NCI-H128 (cell line): ENCODE measurements around the gene KCNG2.

ENCODE experiments used
- DNase-seq: peaks from one replicate; lab custom pipeline; 2025; ENCODE audit not compliant: unreplicated experiment; lab: John Stamatoyannopoulos, UW

Gene KCNG2

DNA sequence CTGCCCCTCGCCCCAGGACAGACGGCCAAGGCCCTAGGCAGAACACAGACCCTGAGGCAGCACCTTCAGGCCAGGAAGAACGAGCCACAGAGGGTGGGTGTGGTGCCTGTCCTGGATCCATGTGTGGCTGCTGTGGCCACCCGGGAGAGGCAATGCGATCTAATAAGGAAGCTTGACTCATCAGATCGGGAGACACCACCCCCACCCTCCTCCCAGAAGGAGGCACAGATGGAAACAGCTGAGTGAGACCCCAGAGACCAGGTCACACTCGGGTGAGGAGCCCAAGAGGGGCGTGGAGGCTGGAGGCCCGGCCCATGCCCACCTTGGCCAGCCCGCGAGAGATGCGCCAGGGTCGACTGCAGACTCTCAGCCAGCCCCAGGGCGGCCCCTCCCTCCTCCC is 20.3 kb downstream of the KCNG2 start:
- DNase-seq = no peak

DNA sequence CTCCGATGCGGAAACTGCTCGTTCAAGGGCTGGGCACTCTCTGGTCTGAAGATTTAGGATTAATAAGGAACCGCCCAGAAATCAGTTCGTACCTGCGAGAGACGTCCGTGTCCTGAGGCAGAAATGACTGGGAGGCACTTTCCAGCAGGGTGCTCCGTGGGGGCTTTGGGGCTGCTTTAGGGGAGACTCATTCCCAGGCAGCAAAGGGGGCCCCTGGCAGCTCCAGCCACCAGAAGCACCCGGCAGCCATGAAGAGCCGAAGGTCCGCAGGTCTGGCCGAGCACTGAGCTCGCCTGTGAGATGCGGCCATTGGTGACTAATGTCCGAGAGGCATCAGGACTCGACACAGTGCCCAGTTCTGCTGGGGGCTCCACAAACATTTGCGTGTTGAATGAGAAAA is 20.9 kb downstream of the KCNG2 start:
- no peak for DNase-seq

- DNase-seq = no peak
These were observed 21.6 kb downstream of the KCNG2 start for GRCh38 chr18:79819064-79819967.

- no peak for DNase-seq
These were observed 22.2 kb downstream of the KCNG2 start for GRCh38 chr18:79819968-79820351.

GRCh38 chr18:79823120-79823519 is 25.4 kb downstream of the KCNG2 start:
- DNase-seq = no peak

DNA sequence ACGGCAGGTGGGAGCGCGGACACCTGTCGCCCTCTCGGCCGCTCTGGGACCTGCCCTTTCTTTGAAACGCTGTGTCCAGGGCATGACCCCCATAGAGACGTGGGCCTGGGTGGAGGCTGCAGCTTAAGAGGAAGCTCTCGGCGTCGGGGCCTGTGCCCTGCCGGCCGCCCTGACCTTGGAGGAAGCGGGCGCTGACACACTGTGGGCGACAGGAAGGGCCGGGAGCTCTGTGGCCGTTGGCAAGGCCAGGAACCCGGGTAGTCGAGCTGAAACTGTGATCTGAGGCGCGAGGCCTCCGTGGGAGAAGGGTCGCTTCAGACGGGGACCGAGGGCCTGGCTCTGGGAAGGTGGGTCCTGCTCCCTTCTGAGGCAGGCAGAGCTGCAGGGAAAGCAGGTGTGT is 28.2 kb downstream of the KCNG2 start:
- no peak for DNase-seq

GRCh38 chr18:79826966-79827365 is 29.2 kb downstream of the KCNG2 start:
- DNase-seq = no peak

DNA sequence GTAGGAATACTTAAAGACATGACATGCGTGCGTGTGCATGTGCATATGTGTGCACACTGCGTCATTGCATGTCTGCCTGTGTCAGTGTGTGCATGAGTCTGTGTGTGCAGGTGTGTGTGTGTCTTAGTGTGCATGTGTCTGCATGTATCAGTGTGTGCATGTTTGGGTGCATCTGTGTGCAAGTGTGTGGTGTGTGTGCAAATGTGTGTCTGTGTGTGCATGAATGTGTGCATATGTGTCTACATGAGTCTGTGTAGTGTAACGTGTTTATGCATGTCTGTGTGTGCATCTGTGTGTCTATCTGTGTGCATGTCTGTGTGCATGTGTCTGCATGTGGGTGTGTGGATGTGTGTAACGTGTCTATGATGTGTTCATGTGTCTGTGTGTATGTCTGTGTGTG is 30.5 kb downstream of the KCNG2 start:
- no peak for DNase-seq

GRCh38 chr18:79829136-79829854 is 31.6 kb downstream of the KCNG2 start:
- DNase-seq = no peak

DNA sequence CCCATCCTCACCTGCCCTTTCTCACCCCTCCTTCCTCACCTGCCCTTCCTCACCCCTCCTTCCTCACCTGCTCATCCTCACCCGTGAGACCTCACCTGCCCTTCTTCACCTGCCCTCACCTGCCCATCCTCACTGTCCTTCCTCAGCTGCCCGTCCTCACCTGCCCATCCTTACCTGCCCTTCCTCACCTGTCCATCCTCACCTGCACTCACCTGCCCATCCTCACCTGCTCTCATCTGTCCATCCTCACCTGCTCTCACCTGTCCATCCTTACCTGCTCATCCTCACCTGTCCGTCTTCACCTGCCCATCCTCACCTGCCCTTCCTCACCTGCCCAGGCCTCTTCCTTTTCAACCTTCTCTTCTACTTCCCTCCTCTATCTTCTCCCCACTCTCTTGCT is 34.4 kb downstream of the KCNG2 start:
- DNase-seq = no peak

DNA sequence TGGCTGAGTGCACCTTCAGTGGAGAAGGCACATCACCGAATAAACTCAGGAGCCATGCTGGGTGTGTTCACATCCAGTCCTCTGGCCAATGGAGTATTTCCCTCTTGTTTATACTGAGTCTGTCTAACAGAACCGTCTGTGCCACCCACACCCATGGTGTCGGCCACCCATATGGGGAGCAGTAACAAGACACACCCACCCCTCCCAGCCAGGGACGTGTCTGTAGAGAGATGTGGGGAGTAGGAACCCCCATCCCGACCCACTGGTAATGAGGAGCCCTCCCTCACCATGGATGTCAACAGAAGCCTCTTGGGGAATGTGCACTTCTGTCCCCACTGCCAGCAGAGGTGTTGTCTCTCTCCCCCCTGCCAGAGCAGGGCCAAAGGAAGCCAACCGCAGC is 37.1 kb downstream of the KCNG2 start:
- DNase-seq = no peak

GRCh38 chr18:79841936-79842335 is 44.2 kb downstream of the KCNG2 start:
- no peak for DNase-seq

GRCh38 chr18:79844999-79845563 is 47.3 kb downstream of the KCNG2 start:
- no peak for DNase-seq

GRCh38 chr18:79846936-79847557 is 49.3 kb downstream of the KCNG2 start:
- DNase-seq = no peak

GRCh38 chr18:79847606-79848293 is 50.0 kb downstream of the KCNG2 start:
- DNase-seq = no peak

DNA sequence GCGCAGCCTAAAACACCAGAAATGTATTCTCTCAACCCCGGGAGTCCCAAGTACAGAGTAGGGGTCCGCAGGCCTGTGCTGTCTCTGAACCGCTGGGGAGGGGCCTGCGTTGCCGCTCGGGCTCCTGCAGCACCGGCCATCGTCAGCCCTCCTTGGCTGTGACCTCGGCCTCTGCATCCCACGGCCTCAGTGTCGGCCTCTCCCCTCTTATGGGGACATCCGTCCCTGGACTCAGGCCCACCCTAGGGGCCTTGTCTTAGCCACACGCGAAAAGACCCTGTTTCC is 50.5 kb downstream of the KCNG2 start:
- no peak for DNase-seq

- no peak for DNase-seq
These were observed 51.0 kb downstream of the KCNG2 start for GRCh38 chr18:79848579-79849327.

GRCh38 chr18:79849328-79850207 is 51.8 kb downstream of the KCNG2 start:
- DNase-seq = no peak

DNA sequence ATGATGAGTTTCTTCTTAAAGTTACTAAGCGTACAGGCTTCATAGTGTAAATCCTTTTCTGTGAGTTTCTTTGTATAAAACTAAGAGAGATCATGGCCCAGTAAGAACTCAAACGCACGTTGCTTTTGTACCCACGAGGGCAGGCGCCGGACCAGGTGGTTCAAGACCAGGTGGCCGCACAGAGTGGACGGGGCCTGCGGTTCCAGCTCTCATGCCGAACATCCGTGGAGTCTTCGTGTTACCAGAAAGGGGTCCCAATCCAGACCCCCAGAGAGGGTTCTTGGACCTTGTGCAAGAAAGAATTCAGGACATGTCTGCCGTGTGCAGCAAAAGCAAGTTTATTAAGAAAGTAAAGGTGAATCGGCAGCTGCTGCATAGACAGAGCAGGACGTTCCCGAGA is 53.0 kb downstream of the KCNG2 start:
- DNase-seq = no peak

DNA sequence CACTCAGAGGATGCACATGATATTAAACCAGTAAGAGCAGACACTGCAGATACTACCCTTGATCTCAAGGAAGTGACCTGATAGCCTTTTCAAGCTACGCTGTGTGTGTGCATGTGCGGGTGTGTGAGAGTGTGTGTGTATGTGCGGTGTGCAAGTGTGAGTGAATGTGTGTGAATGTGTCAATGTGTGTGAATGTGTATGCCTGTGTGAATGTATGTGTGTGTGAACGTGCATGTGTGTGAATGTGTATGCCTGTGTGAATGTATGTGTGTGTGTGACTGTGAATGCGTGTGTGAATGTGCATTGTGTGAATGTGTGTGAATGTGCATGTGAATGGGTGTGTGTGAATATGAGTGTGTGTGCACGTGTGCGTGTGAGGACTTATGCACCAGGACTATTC is 53.8 kb downstream of the KCNG2 start:
- DNase-seq = no peak
